Ishikawa (cell line): Measurements from ENCODE around the gene AKAP7.

Experiments
- EP300 ChIP-seq: IDR thresholded peaks from 2 replicates; pipeline ENCODE4 v1.6.1; 2012; ENCODE audit warnings: borderline replicate concordance
- TF ChIP-seq, protein P1 (sequence below): IDR thresholded peaks from 2 replicates; pipeline ENCODE4 v1.6.1; 2012; ENCODE audit warnings: low read depth, mild to moderate bottlenecking

DNA sequence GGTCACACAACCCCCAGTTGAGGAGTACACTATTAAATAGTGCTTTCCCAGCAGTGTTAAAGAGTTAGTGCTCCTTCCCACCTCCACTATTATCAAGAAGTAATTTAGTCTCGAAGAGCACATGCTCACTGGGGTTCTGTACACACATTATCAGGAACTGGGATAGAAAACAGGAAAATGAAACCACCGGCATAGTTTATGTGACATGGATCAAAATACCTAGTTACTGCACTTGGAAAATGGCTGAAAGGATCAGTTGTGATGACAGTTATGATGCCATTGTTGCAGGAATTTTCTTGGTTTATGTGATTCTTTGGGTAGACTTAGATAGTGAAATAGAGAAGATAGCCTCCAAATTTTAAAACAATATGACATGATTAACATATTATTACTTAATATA is 152.9 kb downstream of the AKAP7 start:
- no peak for TF ChIP-seq EP300
- TF ChIP-seq, protein P1, sequence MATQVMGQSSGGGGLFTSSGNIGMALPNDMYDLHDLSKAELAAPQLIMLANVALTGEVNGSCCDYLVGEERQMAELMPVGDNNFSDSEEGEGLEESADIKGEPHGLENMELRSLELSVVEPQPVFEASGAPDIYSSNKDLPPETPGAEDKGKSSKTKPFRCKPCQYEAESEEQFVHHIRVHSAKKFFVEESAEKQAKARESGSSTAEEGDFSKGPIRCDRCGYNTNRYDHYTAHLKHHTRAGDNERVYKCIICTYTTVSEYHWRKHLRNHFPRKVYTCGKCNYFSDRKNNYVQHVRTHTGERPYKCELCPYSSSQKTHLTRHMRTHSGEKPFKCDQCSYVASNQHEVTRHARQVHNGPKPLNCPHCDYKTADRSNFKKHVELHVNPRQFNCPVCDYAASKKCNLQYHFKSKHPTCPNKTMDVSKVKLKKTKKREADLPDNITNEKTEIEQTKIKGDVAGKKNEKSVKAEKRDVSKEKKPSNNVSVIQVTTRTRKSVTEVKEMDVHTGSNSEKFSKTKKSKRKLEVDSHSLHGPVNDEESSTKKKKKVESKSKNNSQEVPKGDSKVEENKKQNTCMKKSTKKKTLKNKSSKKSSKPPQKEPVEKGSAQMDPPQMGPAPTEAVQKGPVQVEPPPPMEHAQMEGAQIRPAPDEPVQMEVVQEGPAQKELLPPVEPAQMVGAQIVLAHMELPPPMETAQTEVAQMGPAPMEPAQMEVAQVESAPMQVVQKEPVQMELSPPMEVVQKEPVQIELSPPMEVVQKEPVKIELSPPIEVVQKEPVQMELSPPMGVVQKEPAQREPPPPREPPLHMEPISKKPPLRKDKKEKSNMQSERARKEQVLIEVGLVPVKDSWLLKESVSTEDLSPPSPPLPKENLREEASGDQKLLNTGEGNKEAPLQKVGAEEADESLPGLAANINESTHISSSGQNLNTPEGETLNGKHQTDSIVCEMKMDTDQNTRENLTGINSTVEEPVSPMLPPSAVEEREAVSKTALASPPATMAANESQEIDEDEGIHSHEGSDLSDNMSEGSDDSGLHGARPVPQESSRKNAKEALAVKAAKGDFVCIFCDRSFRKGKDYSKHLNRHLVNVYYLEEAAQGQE, result no peak
